ENCODE measurements around the gene WAC.

Gene WAC

GRCh38 chr10:28533571-28534304 is 820 bp downstream of the WAC start:
- DNase-seq (ENCODE audit: low spot score): peak; percentile 67

- no peak for DNase-seq (ENCODE audit: low spot score)
These were observed 2.9 kb downstream of the WAC start for GRCh38 chr10:28535846-28536245.

- no peak for DNase-seq (ENCODE audit: low spot score)
These were observed 5.7 kb downstream of the WAC start for GRCh38 chr10:28538595-28538994.

- no peak for DNase-seq (ENCODE audit: low spot score)
These were observed 7.2 kb downstream of the WAC start for GRCh38 chr10:28540145-28540544.

- DNase-seq (ENCODE audit: low spot score): no peak
These were observed 8.9 kb downstream of the WAC start for GRCh38 chr10:28541717-28542365.

GRCh38 chr10:28542728-28543127 is 9.8 kb downstream of the WAC start:
- no peak for DNase-seq (ENCODE audit: low spot score)

- DNase-seq (ENCODE audit: low spot score): no peak
These were observed 11.1 kb downstream of the WAC start for GRCh38 chr10:28544058-28544457.

- DNase-seq (ENCODE audit: low spot score): no peak
These were observed 13.2 kb downstream of the WAC start for GRCh38 chr10:28545967-28546644.

DNA sequence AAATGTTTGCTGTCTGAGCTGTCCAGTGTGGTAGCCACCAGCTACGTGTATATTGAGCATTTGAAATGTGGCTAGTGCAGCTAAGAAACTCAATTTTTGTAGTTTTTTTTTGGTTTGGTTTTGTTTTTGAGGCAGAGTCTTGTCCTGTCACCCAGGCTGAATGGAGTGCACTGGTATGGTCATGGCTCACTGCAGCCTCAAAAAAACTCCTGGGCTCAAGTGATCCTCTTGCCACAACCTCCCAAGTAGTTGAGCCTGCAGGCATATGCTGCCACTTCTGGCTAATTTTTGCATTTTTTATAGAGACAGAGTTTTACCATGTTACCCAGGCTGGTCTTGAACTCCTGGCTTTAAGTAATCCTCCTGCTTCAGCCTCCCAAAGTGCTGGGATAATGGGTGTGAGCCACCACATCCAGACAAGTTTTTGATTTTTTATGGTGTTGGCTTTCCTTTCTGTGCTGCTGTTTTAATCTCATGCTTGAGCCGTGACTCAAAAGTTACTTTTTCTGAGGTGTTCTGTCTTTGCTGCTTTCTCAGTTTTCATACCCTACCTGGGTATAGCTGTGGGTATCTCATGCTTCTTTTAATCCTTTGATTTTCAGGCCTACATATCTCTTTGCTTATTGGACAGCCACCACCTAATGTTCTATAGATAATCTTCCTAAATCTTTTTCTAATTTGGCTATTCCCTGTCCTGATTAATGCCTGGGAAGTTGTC is 16.0 kb downstream of the WAC start:
- DNase-seq (ENCODE audit: low spot score): no peak

DNA sequence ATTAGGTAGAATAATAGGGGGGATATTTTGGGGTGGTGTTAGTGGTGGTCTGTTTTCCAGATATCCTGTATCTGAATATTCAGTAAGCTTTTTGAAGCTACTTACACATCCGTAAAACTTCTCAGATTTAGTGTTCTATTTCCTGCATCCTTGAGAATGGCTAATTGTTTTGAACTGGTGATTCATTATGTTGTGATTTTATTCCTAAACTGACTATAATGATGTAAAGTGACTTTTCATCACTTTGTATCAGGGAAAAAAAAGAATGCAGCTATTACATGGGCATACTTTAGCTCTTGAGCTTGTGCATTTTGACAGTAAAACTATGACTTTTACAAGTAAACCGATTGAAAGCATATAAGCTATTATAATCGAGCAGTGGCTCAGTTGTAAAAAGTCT is 18.2 kb downstream of the WAC start:
- no peak for DNase-seq (ENCODE audit: low spot score)

DNA sequence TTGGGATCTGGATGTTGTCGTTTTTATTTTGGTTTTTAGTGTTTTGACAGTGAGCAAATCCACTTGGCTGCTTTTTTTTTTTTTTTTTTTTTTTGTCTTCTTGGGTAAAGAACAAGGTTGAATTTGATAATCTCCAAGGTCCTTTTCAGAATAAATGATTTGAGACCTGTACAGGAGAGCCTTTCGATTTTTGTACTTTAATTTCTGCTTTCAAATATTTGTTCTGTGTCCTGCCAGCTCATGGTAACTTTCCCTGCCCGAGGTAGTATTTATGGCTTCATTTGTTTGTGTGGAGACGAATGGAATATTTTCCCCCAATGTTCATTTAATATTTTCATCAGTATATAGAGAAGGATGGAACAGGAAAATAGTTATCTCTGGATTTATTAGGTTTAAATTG is 19.9 kb downstream of the WAC start:
- no peak for DNase-seq (ENCODE audit: low spot score)

DNA sequence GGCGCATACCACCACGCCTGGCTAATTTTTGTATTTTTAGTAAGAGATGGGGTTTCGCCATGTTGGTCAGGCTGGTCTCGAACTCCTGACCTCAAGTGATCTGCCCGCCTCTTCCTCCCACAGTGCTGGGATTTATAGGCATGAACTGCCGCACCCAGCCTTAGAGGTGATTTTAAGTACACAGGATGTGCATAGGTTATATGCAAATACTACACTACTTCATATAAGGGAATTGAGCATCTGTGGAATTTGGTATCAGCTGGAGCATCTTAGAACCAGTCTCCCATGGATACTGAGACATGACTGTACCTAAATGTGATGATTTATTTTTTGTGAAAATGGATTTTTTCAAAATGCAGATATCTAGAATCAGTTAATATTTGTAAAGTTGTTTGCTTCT is 21.1 kb downstream of the WAC start:
- no peak for DNase-seq (ENCODE audit: low spot score)

DNA sequence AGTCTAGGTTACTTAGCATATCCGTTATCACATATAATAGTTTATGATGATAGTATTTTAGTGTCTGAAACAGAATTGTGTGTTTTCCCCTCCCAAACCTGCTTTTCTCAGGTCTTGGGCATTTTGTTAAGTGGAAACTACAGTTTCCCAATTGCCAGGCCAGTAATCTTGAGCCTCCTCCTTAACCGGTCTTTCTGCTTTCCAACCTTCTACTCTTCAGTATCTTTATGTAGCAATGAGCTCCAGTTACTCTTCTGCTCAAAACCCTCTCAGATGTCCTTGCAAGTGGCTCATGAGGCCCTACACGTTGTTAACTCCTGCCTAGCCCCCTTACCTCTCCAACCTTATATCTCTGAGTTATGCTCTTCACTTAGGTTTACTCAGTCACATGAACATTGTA is 22.0 kb downstream of the WAC start:
- DNase-seq (ENCODE audit: low spot score): no peak

GRCh38 chr10:28555358-28555757 is 22.4 kb downstream of the WAC start:
- no peak for DNase-seq (ENCODE audit: low spot score)

GRCh38 chr10:28556142-28556541 is 23.2 kb downstream of the WAC start:
- no peak for DNase-seq (ENCODE audit: low spot score)

DNA sequence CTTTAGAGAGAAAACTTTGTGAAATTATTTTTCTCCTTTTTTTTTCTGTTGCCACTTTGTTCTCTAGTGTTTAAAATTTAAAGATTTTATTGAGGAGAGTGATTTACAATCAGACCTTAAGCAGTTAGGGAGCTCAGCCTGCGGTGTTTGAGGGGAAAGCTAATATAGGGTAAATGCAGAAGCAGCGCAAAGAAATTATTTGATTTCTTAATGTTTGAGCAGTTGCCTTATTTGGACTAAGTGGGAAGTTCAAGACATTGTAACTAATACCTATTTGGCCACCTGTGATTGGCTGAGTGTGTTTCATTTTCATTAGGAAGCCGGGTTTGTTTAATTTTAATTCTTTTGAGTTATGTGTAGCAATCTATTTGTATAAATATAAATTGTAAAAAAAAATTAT is 25.3 kb downstream of the WAC start:
- no peak for DNase-seq (ENCODE audit: low spot score)

- no peak for DNase-seq (ENCODE audit: low spot score)
These were observed 26.1 kb downstream of the WAC start for GRCh38 chr10:28558923-28559508.

- no peak for DNase-seq (ENCODE audit: low spot score)
These were observed 26.7 kb downstream of the WAC start for GRCh38 chr10:28559618-28560017.

GRCh38 chr10:28560617-28561016 is 27.7 kb downstream of the WAC start:
- no peak for DNase-seq (ENCODE audit: low spot score)

- no peak for DNase-seq (ENCODE audit: low spot score)
These were observed 28.6 kb downstream of the WAC start for GRCh38 chr10:28561531-28561930.

DNA sequence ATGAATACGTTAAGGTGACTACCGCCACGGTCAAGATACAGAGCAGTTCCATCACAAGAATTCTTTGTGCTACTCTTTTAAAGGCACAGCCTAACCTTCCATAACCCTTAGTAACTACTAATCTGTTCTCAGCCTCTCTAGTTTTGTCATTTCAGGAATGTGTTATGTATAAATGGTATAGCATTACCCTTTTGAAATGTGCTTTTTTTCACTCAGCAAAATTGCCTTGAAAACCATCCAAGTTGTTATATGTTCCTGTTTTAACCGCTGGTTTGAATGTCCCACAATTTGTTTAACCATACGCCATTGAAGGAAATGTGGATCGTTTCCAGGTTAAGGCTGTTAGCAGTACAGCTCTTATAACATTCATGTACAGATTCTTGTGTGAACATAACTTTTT is 32.0 kb downstream of the WAC start:
- no peak for DNase-seq (ENCODE audit: low spot score)

GRCh38 chr10:28566458-28567015 is 33.6 kb downstream of the WAC start:
- no peak for DNase-seq (ENCODE audit: low spot score)
